Glomerular endothelial cell (primary cell): ENCODE measurements around the gene MTERF1. TPM values are rescaled to one million over a fixed set of nuclear protein-coding genes. Genes with fewer than 3 reads are reported as not detected.
"Not testable (repeated sequence)": the region's sequence is repeated elsewhere in the genome, so short reads cannot be mapped to it uniquely, and the experiment has no call there.

Source experiments
- DNase-seq: peaks from one replicate; pipeline ENCODE4 v3.0.0-alpha.2; 2011; ENCODE audit warnings: low read depth, low spot score; ENCODE audit errors: extremely low read depth
- total RNA-seq: library from RNA; depleted of rRNA; stranded (reverse); fragments of >200 nt; gene quantifications from 2 replicates; pipeline ENCODE4 v1.2.3, GENCODE V29; 2015

The MTERF1 gene
- total RNA-seq, 1 donor from 2014 or later = 3.9 TPM

GRCh38 chr7:91887336-91888213 lies 7.1 kb upstream of the MTERF1 start:
- not testable (repeated sequence) for DNase-seq

- DNase-seq = no peak
Observed at GRCh38 chr7:91883676-91884362, 3.3 kb upstream of the MTERF1 start.

GRCh38 chr7:91880016-91880412 lies 488 bp downstream of the MTERF1 start:
- DNase-seq = peak; percentile 5

- DNase-seq = no peak
Observed at GRCh38 chr7:91876391-91877133, 3.9 kb downstream of the MTERF1 start.

GRCh38 chr7:91875851-91876250 lies 4.7 kb downstream of the MTERF1 start:
- DNase-seq = no peak

GRCh38 chr7:91872928-91873327 lies 7.6 kb downstream of the MTERF1 start:
- no peak for DNase-seq

GRCh38 chr7:91872069-91872468 lies 8.4 kb downstream of the MTERF1 start:
- DNase-seq = no peak

DNA sequence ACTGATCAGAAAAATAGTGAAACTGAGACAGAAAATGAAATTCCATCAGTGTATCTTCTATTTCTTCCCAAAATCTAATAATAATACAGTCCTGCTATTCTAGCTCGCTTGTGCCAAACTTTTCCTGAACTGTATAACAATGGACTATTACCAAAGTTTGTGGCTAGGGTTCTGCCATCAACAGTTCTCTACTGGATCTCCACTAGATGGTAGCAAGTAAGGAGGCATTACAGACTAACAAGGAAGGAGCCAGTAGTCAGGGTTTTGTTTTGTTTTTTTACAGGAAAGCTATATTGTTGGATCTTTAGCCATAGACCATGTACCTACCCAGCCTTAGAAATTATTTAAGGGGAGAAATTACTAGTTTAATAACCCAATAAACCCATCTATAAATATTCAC lies 10.8 kb downstream of the MTERF1 start:
- DNase-seq = no peak

DNA sequence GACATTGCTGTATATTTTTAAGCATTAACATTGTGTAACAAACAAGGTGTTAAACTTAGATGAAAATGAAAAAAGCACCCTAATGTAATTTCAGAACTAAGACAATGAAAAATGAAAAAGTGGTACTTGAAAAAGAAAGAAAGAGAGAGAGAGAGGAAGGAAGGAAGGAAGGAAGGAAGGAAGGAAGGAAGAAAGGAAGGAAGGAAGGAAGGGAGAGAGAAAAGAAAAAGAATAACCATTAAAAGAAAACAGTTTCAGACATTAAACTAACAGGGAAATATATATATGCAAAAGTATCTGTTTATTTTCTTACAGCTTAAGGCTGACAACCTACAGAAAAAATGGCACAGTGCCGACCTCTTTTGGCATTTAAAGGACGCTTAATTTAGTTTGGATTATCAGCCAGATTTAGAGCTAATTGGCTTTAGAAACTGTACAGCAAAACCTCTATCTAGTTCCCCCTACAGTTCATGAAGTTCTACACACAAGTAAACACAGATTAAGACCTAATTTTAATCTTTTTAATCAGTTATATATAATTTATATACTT lies 13.8 kb downstream of the MTERF1 start:
- no peak for DNase-seq

- DNase-seq = no peak
Observed at GRCh38 chr7:91865511-91865910, 15.0 kb downstream of the MTERF1 start.

GRCh38 chr7:91864604-91865003 lies 15.9 kb downstream of the MTERF1 start:
- DNase-seq = not testable (repeated sequence)

GRCh38 chr7:91864070-91864469 lies 16.4 kb downstream of the MTERF1 start:
- DNase-seq = no peak

GRCh38 chr7:91852263-91852741 lies 28.2 kb downstream of the MTERF1 start:
- peak; percentile 73 for DNase-seq

- DNase-seq = no peak
Observed at GRCh38 chr7:91850455-91850854, 30.0 kb downstream of the MTERF1 start.

- DNase-seq = no peak
Observed at GRCh38 chr7:91847876-91848588, 32.5 kb downstream of the MTERF1 start.

GRCh38 chr7:91847231-91847630 lies 33.3 kb downstream of the MTERF1 start:
- no peak for DNase-seq

DNA sequence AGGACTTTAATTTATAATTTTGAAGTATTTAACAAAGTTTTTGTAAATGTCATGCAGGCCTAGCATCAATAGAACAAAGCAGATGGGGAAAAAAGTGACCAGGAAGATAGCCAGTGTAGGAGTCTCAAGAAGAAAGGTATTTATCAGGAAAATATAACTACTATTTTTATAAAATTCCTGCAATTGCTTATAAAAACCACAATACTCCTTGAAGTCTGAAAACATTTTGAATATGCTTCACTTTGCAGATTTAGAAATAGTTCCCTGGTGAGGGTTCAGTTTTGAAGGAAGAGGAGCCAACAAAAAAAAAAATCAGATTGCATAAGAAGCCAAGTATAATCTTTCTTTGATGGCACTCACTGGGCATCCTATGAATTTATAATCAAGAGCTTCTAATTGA lies 34.1 kb downstream of the MTERF1 start:
- DNase-seq = no peak

DNA sequence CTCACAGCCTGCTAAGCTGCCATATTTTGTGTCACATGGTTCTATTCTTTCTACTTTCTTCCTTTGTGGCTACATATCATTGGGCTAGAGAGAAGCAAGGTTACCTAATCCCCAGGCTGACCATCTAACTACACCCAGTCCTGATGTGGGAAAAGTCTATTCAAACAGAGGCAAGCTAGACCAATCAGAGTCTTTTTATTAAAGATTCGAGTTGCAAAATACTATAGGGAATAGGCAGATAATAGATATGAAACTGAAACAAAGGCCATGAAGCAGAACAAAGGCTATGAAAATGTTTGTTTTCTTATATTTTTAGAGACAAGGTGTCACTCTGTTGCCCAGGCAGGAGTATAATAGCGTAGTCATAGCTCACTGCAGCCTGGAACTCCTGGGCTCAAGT lies 36.7 kb downstream of the MTERF1 start:
- no peak for DNase-seq

DNA sequence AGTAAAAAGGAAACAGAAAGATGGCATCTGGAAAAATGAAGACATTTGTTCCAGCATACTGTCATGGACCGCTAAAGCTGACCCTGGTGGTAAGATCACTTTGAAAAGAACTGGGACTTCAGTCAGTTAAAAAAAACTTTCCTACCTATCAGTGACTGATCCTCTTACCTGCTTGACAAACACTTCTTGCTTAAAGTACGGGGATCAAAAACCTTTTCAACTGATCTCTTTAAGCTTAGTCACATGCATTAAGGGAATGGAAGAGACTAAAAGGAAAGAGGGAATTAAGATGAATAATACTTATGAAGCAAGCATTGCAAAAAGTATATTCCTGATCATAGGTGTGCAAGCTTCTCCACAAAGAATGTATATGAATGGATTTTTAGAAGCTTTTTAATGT lies 42.1 kb downstream of the MTERF1 start:
- no peak for DNase-seq

GRCh38 chr7:91837397-91838070 lies 43.0 kb downstream of the MTERF1 start:
- DNase-seq = no peak
